ENCODE results near the gene JAG2.

DNA sequence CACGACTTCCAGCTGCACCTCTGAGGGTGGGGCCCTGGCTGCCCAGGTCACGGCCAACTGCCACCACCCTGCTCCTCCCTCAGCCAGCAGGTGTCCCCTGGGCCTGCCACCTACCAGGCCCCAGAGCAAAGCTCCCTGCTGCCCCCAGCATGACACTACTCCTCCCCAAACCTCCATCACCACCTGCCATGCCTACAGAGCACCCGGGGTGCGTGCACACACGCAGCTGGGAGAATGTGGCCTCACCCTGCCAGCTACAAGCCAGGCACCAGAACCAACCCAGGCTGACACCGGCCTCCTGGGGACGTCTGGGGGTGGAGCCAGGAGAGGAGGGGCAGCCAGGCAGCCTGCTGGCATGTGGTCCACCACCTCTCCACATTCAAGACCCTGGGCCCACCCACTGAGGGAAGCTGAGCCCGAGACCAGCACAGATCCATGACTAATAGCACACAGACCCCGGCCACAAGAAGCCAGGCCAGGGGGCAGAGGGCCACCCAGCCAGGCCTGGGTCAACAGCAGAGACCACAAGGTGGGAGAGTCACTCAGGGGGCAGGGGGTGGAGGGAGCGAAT, 3.4 kb downstream of the JAG2 start:
- TF ChIP-seq, protein P1, sequence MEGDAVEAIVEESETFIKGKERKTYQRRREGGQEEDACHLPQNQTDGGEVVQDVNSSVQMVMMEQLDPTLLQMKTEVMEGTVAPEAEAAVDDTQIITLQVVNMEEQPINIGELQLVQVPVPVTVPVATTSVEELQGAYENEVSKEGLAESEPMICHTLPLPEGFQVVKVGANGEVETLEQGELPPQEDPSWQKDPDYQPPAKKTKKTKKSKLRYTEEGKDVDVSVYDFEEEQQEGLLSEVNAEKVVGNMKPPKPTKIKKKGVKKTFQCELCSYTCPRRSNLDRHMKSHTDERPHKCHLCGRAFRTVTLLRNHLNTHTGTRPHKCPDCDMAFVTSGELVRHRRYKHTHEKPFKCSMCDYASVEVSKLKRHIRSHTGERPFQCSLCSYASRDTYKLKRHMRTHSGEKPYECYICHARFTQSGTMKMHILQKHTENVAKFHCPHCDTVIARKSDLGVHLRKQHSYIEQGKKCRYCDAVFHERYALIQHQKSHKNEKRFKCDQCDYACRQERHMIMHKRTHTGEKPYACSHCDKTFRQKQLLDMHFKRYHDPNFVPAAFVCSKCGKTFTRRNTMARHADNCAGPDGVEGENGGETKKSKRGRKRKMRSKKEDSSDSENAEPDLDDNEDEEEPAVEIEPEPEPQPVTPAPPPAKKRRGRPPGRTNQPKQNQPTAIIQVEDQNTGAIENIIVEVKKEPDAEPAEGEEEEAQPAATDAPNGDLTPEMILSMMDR (IDR thresholded peaks at IDR 0.05; ENCODE audit: low read length), result no peak
- TF ChIP-seq EZH2 (IDR thresholded peaks at IDR 0.05; ENCODE audit: borderline replicate concordance, low read length), result no peak
